Measurements from ENCODE around the gene FKBP6. TPM values are rescaled to one million over a fixed set of nuclear protein-coding genes. Genes with fewer than 3 reads are reported as not detected.
"Not testable (repeated sequence)": the region's sequence is repeated elsewhere in the genome, so short reads cannot be mapped to it uniquely, and the experiment has no call there.

Gene FKBP6
- total and polyA plus RNA-seq, 10 donors, result 0.15 to 0.51 (median 0.24) TPM; not detected in 7

DNA sequence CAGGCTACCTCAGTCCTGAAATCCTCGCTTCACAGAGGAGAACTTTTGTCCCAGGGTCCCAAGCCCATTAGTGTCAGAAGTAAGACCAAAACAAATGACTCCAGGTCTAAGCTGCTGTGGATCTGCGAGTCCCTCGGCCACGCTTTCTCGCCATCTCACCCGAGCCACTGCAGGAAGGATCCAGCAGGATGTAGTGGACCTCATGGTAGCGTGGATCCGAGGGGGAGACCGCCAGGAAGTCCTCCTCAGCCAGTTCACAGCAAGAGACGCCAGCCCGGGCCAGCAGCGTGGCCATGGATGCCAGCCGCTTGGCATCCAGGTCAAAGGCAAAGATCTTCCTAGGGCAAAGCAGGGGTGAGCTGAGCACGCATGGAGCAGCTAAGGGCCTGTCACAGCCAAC is 23.9 kb upstream of the FKBP6 start:
- TF ChIP-seq, protein P1, sequence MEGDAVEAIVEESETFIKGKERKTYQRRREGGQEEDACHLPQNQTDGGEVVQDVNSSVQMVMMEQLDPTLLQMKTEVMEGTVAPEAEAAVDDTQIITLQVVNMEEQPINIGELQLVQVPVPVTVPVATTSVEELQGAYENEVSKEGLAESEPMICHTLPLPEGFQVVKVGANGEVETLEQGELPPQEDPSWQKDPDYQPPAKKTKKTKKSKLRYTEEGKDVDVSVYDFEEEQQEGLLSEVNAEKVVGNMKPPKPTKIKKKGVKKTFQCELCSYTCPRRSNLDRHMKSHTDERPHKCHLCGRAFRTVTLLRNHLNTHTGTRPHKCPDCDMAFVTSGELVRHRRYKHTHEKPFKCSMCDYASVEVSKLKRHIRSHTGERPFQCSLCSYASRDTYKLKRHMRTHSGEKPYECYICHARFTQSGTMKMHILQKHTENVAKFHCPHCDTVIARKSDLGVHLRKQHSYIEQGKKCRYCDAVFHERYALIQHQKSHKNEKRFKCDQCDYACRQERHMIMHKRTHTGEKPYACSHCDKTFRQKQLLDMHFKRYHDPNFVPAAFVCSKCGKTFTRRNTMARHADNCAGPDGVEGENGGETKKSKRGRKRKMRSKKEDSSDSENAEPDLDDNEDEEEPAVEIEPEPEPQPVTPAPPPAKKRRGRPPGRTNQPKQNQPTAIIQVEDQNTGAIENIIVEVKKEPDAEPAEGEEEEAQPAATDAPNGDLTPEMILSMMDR (IDR thresholded peaks at IDR 0.05 in 8 of 11, conservative IDR thresholded peaks at IDR 0.05 in 3 of 11), result no peak
- TF ChIP-seq POLR2A (IDR thresholded peaks at IDR 0.05) (no peak), POLR2AphosphoS5 (IDR thresholded peaks at IDR 0.05) (no peak)
- intact Hi-C loops (cut with DNase I; ENCODE audit: low total_unique reads), result no loop called here
- H3K27me3 ChIP-seq (replicated peaks in 1 of 7), result no peaks in the 10 kb centered on the region
- no peak for DNase-seq
- 85 to 91% (median 90%) methylated on average over 11 to 14 of the region's 14 CpGs; no CpG with 5 or more reads in 1 of the 5 donors for WGBS, 5 donors
- peaks cover 8 to 57% (median 19%) of the 10 kb centered on the region in 6 donors for H3K4me1 ChIP-seq
- H3K4me3 ChIP-seq, result no peak overlapping the region
- no peaks in the 10 kb centered on the region for H3K9me3 ChIP-seq
- H3K36me3 ChIP-seq, result peaks cover 0 to 50% (median 33%) of the 10 kb centered on the region in 6 donors
- H3K27ac ChIP-seq, result peak overlapping the region in 2 of 8 donors; percentile 20 to 41

DNA sequence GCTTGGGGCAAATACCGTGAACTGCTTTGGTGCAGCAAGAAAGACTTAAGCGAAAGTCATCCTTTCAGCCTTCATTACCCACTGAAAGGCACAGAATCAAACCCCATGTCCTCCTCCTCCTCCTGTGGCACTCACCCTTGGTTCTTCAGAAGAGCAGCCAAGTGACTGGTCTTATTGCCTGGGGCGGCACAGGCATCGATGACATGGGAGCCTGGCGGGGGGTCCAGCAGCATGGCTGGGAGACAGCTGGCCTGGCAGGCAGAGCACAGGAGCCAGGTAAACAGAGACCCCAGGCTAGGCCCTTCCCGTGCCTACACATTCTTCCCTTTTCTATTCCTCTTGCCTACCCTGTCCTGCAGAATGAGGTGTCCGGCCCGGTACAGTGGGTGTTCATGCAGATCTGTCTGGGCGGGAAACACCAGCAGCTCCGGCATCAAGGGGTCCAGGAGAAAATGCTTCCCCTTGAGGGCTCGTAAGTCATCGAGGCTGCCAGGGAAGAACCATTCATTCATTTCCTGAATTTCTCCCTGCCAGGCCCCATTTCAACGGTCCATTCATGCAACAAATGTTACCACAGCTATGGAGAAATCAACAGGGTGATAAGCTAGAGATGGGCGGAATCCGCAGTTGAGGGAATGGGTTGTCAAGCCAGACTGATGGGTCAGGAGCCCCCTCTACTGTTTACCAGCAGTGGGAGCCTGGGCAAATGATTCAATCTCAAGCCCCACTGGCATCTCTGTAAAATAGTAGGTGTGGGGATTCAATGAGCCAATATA is 23.2 kb upstream of the FKBP6 start:
- H3K27ac ChIP-seq, result peak overlapping the region in 2 of 8 donors; percentile 20 to 41
- DNase-seq; H3K4me3 ChIP-seq; H3K27me3 ChIP-seq (replicated peaks in 1 of 7); H3K9me3 ChIP-seq; intact Hi-C loops (cut with DNase I; ENCODE audit: low total_unique reads): not testable (repeated sequence)
- 63 to 89% (median 75%) methylated on average over 9 to 12 of the region's 15 CpGs for WGBS, 5 donors
- peaks cover 0 to 50% (median 33%) of the 10 kb centered on the region in 6 donors for H3K36me3 ChIP-seq
- peaks cover 10 to 62% (median 24%) of the 10 kb centered on the region in 6 donors for H3K4me1 ChIP-seq

DNA sequence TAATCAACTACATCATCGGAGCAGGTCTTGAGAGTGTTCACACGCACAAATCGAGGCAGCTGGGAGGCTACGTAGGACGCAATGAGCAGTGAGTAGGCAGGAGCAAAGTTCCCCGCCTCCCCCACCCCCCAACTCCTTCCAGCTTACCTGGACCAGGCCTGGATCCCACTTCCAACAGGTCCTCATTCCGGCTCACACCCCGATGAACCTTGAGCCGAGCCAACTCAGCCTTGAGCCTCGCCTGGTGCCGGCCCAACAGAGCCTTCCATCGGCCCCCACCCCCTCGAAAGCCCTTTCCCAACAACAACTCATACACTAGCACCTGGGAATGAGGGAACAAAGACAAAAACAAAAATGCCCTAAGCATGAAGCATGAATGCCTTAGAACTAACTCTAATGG is 20.5 kb upstream of the FKBP6 start:
- Histone ChIP-seq H3K27me3 (replicated peaks in 1 of 7) (no peaks in the 10 kb centered on the region), H3K27ac (peak overlapping the region in 1 of 8 donors; percentile 86), H3K4me3 (peak overlapping the region in 4 of 8 donors; percentile 65 to 94 (median 88)), H3K4me1 (peaks cover 10 to 54% (median 24%) of the 10 kb centered on the region in 6 donors), H3K36me3 (peaks cover 0 to 50% (median 33%) of the 10 kb centered on the region in 6 donors), H3K9me3 (no peaks in the 10 kb centered on the region)
- 89 to 96% (median 95%) methylated on average over 11 to 13 of the region's 13 CpGs for WGBS, 5 donors
- intact Hi-C loops (cut with DNase I; ENCODE audit: low total_unique reads), result no loop called here
- peak; percentile 70 for DNase-seq
- TF ChIP-seq POLR2AphosphoS5 (IDR thresholded peaks at IDR 0.05) (no peak), POLR2A (IDR thresholded peaks at IDR 0.05) (no peak)
- TF ChIP-seq, protein P1 (IDR thresholded peaks at IDR 0.05 in 8 of 11, conservative IDR thresholded peaks at IDR 0.05 in 3 of 11), result no peak

DNA sequence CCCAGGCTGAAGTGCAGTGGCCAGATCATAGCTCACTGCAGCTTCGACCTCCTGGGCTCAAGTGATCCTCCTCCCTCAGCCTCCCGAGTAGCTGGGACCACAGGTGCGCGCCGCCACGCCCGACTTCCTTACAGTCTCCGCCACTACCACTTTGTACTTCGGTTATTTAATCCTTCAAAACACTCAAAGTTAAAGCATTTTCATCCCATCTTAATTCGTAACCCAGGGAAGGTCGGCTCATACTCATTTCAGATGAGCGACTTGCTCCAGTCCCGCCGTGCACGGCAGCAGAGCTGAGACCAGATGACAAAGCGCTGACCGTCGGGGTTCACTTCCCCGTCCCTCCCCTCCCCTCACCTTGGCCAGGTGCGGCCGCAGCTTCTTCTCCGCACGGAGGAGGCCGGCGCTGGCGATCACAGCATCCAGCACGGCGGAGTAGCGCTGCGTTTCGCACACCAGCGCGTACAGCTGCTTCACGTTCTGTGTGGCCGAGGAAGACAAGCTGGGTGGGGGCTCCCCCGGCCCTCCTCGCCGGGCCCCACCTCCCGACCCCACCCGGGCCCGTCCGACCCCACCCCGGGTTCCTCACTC is 19.8 kb upstream of the FKBP6 start:
- intact Hi-C loops (cut with DNase I; ENCODE audit: low total_unique reads), result no loop called here
- Histone ChIP-seq H3K27ac (peak overlapping the region; percentile 55 to 88 (median 78)), H3K4me1 (peaks cover 10 to 54% (median 24%) of the 10 kb centered on the region in 6 donors), H3K4me3 (peak overlapping the region; percentile 56 to 94 (median 70)), H3K9me3 (no peaks in the 10 kb centered on the region), H3K27me3 (replicated peaks in 1 of 7) (no peaks in the 10 kb centered on the region), H3K36me3 (peaks cover 0 to 44% (median 29%) of the 10 kb centered on the region in 6 donors)
- TF ChIP-seq POLR2AphosphoS5 (IDR thresholded peaks at IDR 0.05), result no peak
- TF ChIP-seq, protein P1 (IDR thresholded peaks at IDR 0.05 in 8 of 11, conservative IDR thresholded peaks at IDR 0.05 in 3 of 11), result no peak
- no peak for DNase-seq
- WGBS, 5 donors, result 12 to 31% (median 16%) methylated on average over 19 to 43 of the region's 43 CpGs

Data from spleen (tissue), 11 donors.